Measurements from ENCODE around the gene MAP4K2. TPM values are rescaled to one million over a fixed set of nuclear protein-coding genes. Genes with fewer than 3 reads are reported as not detected.

The MAP4K2 gene
- total and polyA plus RNA-seq, 7 donors, result 9.0 to 23.5 (median 13.6) TPM

DNA sequence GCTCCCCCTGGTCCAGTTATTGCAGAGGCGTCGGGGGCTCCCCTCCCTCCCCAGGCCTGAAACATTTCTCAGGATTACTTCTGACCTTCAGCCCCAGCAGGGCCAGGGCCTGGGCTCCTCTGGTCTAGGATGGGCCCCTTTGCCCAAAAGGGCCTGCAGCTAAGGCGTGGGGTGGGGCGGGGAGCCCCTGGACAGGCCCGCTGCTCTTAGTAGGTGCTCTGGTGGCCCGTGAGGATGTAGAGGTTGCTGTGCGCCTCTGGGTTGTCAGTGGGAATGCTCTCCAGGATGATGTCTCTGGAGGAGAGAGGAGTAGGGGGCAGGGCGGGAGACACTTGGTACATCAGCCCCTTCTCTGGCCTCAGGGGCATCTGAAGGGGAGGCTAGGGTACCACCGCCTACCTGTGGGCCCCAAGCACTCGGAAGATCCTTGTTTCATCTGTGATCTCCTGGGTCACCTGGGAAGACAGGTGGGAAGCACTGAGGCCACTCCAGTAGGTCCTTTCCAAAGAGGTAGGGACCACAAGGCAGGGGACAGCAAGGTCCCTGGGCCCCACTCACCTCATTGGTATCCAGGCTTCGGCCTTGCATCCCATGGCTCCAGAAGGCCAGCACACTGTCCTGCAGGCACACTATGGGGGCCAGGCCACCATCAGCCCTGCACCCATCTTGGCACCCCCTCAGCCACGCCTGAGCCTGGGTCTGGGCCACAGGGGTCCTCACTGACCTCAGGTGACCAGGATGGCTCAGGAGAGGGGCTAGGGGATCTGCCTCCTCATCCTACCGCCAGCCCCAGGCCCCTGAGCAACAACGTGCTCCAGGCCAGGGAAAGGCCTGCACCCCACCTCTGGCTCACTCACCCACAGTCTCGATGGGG, 13.4 kb downstream of the MAP4K2 start:
- intact Hi-C loops (cut with DNase I), result loop anchor here (5.0 kb wide), 1 partner anchor 98 kb away; no protein-coding TSS in a partner anchor
- Histone ChIP-seq H3K27ac (no peak overlapping the region), H3K36me3 (peaks cover 0 to 29% (median 6%) of the 10 kb centered on the region in 4 donors), H3K4me3 (no peak overlapping the region), H3K9me3 (no peaks in the 10 kb centered on the region), H3K4me1 (peaks cover 0 to 9% (median 6%) of the 10 kb centered on the region in 4 donors), H3K27me3 (no peaks in the 10 kb centered on the region)
- WGBS, 2 donors, result 91 to 94% methylated on average over 15 of the region's 15 CpGs
- TF ChIP-seq EP300 (IDR thresholded peaks at IDR 0.05), result no peak
- TF ChIP-seq, protein P1, sequence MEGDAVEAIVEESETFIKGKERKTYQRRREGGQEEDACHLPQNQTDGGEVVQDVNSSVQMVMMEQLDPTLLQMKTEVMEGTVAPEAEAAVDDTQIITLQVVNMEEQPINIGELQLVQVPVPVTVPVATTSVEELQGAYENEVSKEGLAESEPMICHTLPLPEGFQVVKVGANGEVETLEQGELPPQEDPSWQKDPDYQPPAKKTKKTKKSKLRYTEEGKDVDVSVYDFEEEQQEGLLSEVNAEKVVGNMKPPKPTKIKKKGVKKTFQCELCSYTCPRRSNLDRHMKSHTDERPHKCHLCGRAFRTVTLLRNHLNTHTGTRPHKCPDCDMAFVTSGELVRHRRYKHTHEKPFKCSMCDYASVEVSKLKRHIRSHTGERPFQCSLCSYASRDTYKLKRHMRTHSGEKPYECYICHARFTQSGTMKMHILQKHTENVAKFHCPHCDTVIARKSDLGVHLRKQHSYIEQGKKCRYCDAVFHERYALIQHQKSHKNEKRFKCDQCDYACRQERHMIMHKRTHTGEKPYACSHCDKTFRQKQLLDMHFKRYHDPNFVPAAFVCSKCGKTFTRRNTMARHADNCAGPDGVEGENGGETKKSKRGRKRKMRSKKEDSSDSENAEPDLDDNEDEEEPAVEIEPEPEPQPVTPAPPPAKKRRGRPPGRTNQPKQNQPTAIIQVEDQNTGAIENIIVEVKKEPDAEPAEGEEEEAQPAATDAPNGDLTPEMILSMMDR (IDR thresholded peaks at IDR 0.05), result no peak
- no peak for TF ChIP-seq POLR2AphosphoS5 (IDR thresholded peaks at IDR 0.05)
- TF ChIP-seq POLR2A (IDR thresholded peaks at IDR 0.05), result no peak
- DNase-seq, result peak; percentile 64

DNA sequence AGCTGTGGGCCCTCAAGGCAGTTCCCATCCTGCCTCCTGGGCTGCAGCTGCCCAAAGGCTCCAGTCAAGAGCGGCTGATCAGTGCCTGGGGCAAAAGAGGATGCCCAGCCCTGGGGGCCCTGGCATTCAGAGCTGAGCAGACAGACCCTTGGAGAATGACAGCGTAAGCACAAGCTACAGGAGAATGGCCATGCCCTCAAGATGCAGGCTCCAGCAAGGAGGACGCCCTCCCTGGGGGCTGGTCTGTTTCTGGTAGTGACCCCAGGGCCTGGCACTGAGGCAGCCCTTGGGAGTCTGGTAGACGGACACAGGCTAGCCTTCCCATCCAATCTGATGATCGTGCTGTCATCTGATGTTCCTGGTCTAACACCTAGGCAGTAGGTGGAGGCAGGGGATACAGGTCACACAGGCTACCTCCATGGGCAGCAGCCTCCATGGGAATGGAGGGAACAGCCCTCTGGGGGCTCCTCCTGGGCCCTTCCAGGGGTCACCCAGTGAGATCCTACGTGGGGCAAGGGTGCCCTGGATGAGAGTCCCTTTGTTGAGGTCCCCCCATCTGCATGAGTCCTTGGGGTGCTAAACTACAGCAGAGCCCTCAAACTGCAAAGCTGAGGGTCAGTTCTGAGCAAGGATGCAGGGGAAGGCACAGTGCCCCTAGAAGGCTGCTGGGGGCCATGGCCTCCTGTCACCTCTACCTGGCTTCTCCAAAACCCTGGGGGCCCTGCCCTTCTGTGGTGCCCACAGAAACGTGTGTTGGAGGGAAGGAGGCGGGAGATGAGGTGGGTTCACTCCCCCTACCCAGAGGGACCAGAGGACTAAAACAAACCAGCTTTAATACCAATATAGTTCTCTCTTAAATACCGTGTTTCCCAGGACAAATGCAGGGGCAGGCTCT, 14.4 kb downstream of the MAP4K2 start:
- Histone ChIP-seq H3K36me3 (peaks cover 0 to 29% (median 6%) of the 10 kb centered on the region in 4 donors), H3K4me1 (peaks cover 0 to 9% (median 6%) of the 10 kb centered on the region in 4 donors), H3K4me3 (no peak overlapping the region), H3K9me3 (no peaks in the 10 kb centered on the region), H3K27ac (no peak overlapping the region), H3K27me3 (no peaks in the 10 kb centered on the region)
- TF ChIP-seq POLR2AphosphoS5 (IDR thresholded peaks at IDR 0.05), result no peak
- TF ChIP-seq POLR2A (IDR thresholded peaks at IDR 0.05), result no peak
- no peak for TF ChIP-seq EP300 (IDR thresholded peaks at IDR 0.05)
- TF ChIP-seq, protein P1 (IDR thresholded peaks at IDR 0.05), result no peak
- intact Hi-C loops (cut with DNase I), result loop anchor here (5.0 kb wide), 1 partner anchor 99 kb away; no protein-coding TSS in a partner anchor
- peak; percentile 61 for DNase-seq
- WGBS, 2 donors, result 90% methylated on average over 9 of the region's 9 CpGs

DNA sequence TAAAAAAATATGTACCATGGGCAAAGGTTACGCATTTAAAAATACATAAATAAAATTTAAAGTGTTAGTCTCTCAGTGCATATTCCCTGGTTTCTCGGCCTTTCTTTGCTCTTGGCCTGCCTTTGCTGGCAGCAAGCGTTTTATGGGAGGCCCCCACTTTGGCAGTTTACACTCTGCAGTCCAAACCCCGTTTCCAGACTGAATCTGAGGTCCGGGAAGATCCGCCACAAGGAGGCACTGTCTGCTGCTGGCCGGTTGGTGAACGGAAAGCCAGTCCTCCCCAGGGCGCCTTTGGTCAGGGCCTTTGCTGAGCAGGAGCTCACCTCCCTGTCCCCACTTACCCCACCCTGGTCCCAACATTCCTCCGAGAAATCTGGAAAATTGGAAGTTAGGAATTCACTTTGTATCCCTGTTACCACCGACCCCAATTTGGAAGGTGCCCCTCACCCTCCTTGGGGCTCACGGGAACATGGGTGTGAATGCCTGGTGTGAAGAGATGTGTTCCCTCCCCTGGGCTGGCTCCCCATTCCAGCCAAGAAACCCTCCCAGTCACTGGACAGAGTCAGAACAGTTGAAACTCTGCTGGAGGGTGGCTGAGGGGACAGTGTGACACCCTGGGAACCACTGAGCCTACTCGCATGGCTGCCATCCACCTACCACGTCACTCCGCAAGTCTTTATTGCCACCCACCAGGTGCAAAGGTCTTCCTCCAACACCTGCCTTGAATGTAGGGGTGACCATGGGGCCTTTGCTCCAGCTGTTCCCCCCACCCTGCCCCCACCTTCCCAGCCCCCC, 15.3 kb downstream of the MAP4K2 start:
- no peak for TF ChIP-seq POLR2A (IDR thresholded peaks at IDR 0.05)
- TF ChIP-seq, protein P1 (IDR thresholded peaks at IDR 0.05), result peak; percentile 26 to 70 (median 60)
- Histone ChIP-seq H3K27me3 (no peaks in the 10 kb centered on the region), H3K27ac (peak overlapping the region in 2 of 4 donors; percentile 26 to 49), H3K4me1 (peaks cover 0 to 9% (median 6%) of the 10 kb centered on the region in 4 donors), H3K9me3 (no peaks in the 10 kb centered on the region), H3K4me3 (no peak overlapping the region), H3K36me3 (peaks cover 0 to 29% (median 6%) of the 10 kb centered on the region in 4 donors)
- peak; percentile 83 for DNase-seq
- intact Hi-C loops (cut with DNase I), result loop anchor here (5.0 kb wide), 1 partner anchor 100 kb away; no protein-coding TSS in a partner anchor
- WGBS, 2 donors, result 26 to 48% methylated on average over 15 of the region's 15 CpGs

DNA sequence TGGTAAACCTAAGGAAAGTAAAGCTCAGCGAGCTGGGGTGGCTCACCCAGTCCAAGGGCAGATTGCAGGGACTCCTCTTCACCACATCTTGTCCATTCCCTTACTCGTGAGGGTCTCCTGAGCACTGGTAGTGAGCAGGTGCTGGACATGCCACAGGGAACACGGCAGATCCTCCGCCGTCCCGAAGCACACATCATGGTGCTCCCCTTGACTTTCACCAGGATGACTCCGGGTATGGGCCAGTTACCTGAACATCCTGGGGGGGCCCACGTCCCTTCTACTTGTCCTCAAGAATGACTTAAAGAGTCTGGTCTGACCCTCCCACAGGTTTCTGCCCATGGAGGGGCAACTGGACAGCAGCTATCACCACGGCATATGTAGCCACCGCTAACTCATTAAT, 16.7 kb downstream of the MAP4K2 start:
- H3K9me3 ChIP-seq, result no peaks in the 10 kb centered on the region
- DNase-seq, result peak; percentile 50
- peaks cover 0 to 21% (median 4%) of the 10 kb centered on the region in 4 donors for H3K36me3 ChIP-seq
- H3K4me1 ChIP-seq, result peaks cover 0 to 9% (median 6%) of the 10 kb centered on the region in 4 donors
- no peak overlapping the region for H3K4me3 ChIP-seq
- TF ChIP-seq, protein P1 (IDR thresholded peaks at IDR 0.05), result no peak
- TF ChIP-seq POLR2AphosphoS5 (IDR thresholded peaks at IDR 0.05), result no peak
- no peak overlapping the region for H3K27ac ChIP-seq
- 92 to 93% methylated on average over 10 of the region's 10 CpGs for WGBS, 2 donors
- intact Hi-C loops (cut with DNase I), result loop anchor here (5.0 kb wide), 1 partner anchor 101 kb away; no protein-coding TSS in a partner anchor
- no peaks in the 10 kb centered on the region for H3K27me3 ChIP-seq

Measured in sigmoid colon (tissue), 7 donors.